Liver (tissue), 9 donors: ENCODE measurements around the gene MYADML2. TPM values are rescaled to one million over a fixed set of nuclear protein-coding genes. Genes with fewer than 3 reads are reported as not detected.

Experiments used
- DNase-seq: peaks from one replicate; pipeline ENCODE4 v3.0.0-alpha.2; 2017; ENCODE audit warnings: low spot score
- H3K27ac ChIP-seq, 2 donors: one replicate each; pipeline ENCODE4 v1.7.0; 2013; ENCODE audit warnings: inconsistent platforms in 2 of 2, low read length in 2 of 2, control low read depth in 1 of 2, low read depth in 1 of 2, mild to moderate bottlenecking in 1 of 2
- H3K27me3 ChIP-seq, 4 donors: one replicate each; pipeline versions ENCODE4 v1.6.1 to v1.7.0; 2013; ENCODE audit warnings: low read length in 3 of 4, inconsistent platforms in 1 of 4, mild to moderate bottlenecking in 1 of 4, moderate library complexity in 1 of 4; ENCODE audit not compliant: control insufficient read depth in 4 of 4, insufficient read depth in 4 of 4
- H3K36me3 ChIP-seq, 4 donors: one replicate each; pipeline versions ENCODE4 v1.6.1 to v1.7.0; 2013; ENCODE audit warnings: low read length in 3 of 4, mild to moderate bottlenecking in 3 of 4, low read depth in 1 of 4, moderate library complexity in 1 of 4; ENCODE audit not compliant: control insufficient read depth in 4 of 4, insufficient read depth in 3 of 4
- H3K4me1 ChIP-seq, 4 donors: one replicate each; pipeline versions ENCODE4 v1.6.1 to v1.7.0; 2013; ENCODE audit warnings: low read length in 3 of 4, mild to moderate bottlenecking in 3 of 4, moderate library complexity in 1 of 4; ENCODE audit not compliant: control insufficient read depth in 4 of 4, insufficient read depth in 4 of 4
- H3K4me3 ChIP-seq, 3 donors: one replicate each; pipeline versions ENCODE4 v1.6.1 to v1.7.0; 2013; ENCODE audit warnings: low read length in 3 of 3, control low read depth in 1 of 3, low read depth in 1 of 3, mild to moderate bottlenecking in 1 of 3
- H3K9ac ChIP-seq, 2 donors: one replicate each; pipeline ENCODE4 v1.7.0; 2013; ENCODE audit warnings: low read length in 2 of 2, mild to moderate bottlenecking in 2 of 2, moderate library complexity in 2 of 2, control low read depth in 1 of 2, low read depth in 1 of 2
- H3K9me3 ChIP-seq, 4 donors: one replicate each; pipeline versions ENCODE4 v1.6.1 to v1.7.0; 2013; ENCODE audit warnings: low read length in 3 of 4; ENCODE audit not compliant: control insufficient read depth in 4 of 4
- EGR1 ChIP-seq, 2 donors: IDR thresholded peaks; 2 replicates each; pipeline ENCODE4 v1.6.1; 2016 to 2018; ENCODE audit warnings: antibody characterized with exemption in 2 of 2, low read depth in 2 of 2
- FOXA1 ChIP-seq: IDR thresholded peaks from 2 replicates; pipeline ENCODE4 v1.6.1; 2016; ENCODE audit warnings: antibody characterized with exemption
- FOXA2 ChIP-seq: IDR thresholded peaks from 2 replicates; pipeline ENCODE4 v1.6.1; 2016; ENCODE audit warnings: antibody characterized with exemption
- GABPA ChIP-seq, 2 donors: IDR thresholded peaks in 1 of 2; conservative IDR thresholded peaks in 1 of 2; 2 replicates each; pipeline ENCODE4 v1.6.1; 2016; ENCODE audit warnings: antibody characterized with exemption in 2 of 2, mild to moderate bottlenecking in 1 of 2, moderate library complexity in 1 of 2
- HNF4A ChIP-seq, 2 donors: conservative IDR thresholded peaks; 2 replicates each; pipeline ENCODE4 v1.6.1; 2016; ENCODE audit warnings: antibody characterized with exemption in 2 of 2, mild to moderate bottlenecking in 2 of 2
- HNF4G ChIP-seq: IDR thresholded peaks from 2 replicates; pipeline ENCODE4 v1.6.1; 2016; ENCODE audit warnings: antibody characterized with exemption
- JUND ChIP-seq, 2 donors: IDR thresholded peaks; 2 replicates each; pipeline ENCODE4 v1.6.1; 2016; ENCODE audit warnings: antibody characterized with exemption in 2 of 2
- MAX ChIP-seq: IDR thresholded peaks from 2 replicates; pipeline ENCODE4 v1.6.1; 2016; ENCODE audit warnings: antibody characterized with exemption
- NR2F2 ChIP-seq: IDR thresholded peaks from 2 replicates; pipeline ENCODE4 v1.6.1; 2016; ENCODE audit warnings: antibody characterized with exemption
- RAD21 ChIP-seq, 2 donors: IDR thresholded peaks; 2 replicates each; pipeline ENCODE4 v1.6.1; 2016; ENCODE audit warnings: antibody characterized with exemption in 2 of 2, mild to moderate bottlenecking in 2 of 2
- RXRA ChIP-seq, 2 donors: IDR thresholded peaks; 2 replicates each; pipeline ENCODE4 v1.6.1; 2017 to 2018; ENCODE audit warnings: antibody characterized with exemption in 2 of 2, mild to moderate bottlenecking in 1 of 2
- SP1 ChIP-seq: IDR thresholded peaks from 2 replicates; pipeline ENCODE4 v1.6.1; 2018; ENCODE audit warnings: antibody characterized with exemption, mild to moderate bottlenecking
- TAF1 ChIP-seq: conservative IDR thresholded peaks from 2 replicates; pipeline ENCODE4 v1.6.1; 2016; ENCODE audit warnings: antibody characterized with exemption, mild to moderate bottlenecking
- YY1 ChIP-seq: IDR thresholded peaks from 2 replicates; pipeline ENCODE4 v1.6.1; 2016; ENCODE audit warnings: antibody characterized with exemption, mild to moderate bottlenecking
- WGBS: extraction: QIAGEN DNeasy Blood & Tissue Kit; methylation state at CpG from one replicate; pipeline ENCODE4 v1.1.7; 2013; 5-methylcytosine and 5-hydroxymethylcytosine counted together
- polyA plus RNA-seq, 2 donors: library from polyadenylated mRNA; stranded (reverse) in 1 of 2; unstranded in 1 of 2; fragments of 200-250 nt in 1 of 2; fragments of >200 nt in 1 of 2; fragmentation: Nextera tagmentation in 1 of 2; extraction: Ambion mirVana in 1 of 2; gene quantifications; one replicate each; pipeline versions ENCODE4 v1.2.1 to v1.2.3, GENCODE V29; 2013 to 2015
- total RNA-seq, 2 donors: library from RNA; depleted of rRNA; stranded (reverse); fragments of >200 nt; gene quantifications; one replicate each; pipeline ENCODE4 v1.2.3, GENCODE V29; 2014
- TF ChIP-seq, protein P1 (sequence below): IDR thresholded peaks from 2 replicates; pipeline ENCODE4 v1.6.1; 2016; ENCODE audit warnings: antibody characterized with exemption
- TF ChIP-seq, protein P2 (sequence below): IDR thresholded peaks from 2 replicates; pipeline ENCODE4 v1.6.1; 2016; ENCODE audit warnings: antibody characterized with exemption
- TF ChIP-seq, protein P3 (sequence below): fragments of 150-350 bp; IDR thresholded peaks from 2 replicates; pipeline ENCODE4 v1.5.1; 2017; ENCODE audit warnings: improper control_type of control experiment, low read depth, low read length; ENCODE audit not compliant: missing input control
- donor health status: healthy.
- donor health status: healthy.
- donor health status: healthy.
- donor health status: healthy.
- donor health status: healthy.

The MYADML2 gene
- total and polyA plus RNA-seq, 4 donors, result not detected

- H3K9ac ChIP-seq, result no peak overlapping the region
- H3K27ac ChIP-seq, result no peak overlapping the region
- peaks cover 30 to 64% (median 48%) of the 10 kb centered on the region in 4 donors for H3K4me1 ChIP-seq
- DNase-seq, result no peak
- peak overlapping the region in 1 of 3 donors; percentile 40 for H3K4me3 ChIP-seq
- TF ChIP-seq EGR1 (IDR thresholded peaks at IDR 0.05; ENCODE audit: low read depth in 2 of 2) (no peak), FOXA1 (no peak), RAD21 (IDR thresholded peaks at IDR 0.05) (no peak), GABPA (IDR thresholded peaks at IDR 0.05 in 1 of 2, conservative IDR thresholded peaks at IDR 0.05 in 1 of 2) (no peak), HNF4G (no peak), JUND (IDR thresholded peaks at IDR 0.05) (no peak), NR2F2 (no peak), SP1 (no peak), YY1 (no peak), MAX (no peak), HNF4A (conservative IDR thresholded peaks at IDR 0.05) (no peak), FOXA2 (no peak)
- TF ChIP-seq, protein P1, sequence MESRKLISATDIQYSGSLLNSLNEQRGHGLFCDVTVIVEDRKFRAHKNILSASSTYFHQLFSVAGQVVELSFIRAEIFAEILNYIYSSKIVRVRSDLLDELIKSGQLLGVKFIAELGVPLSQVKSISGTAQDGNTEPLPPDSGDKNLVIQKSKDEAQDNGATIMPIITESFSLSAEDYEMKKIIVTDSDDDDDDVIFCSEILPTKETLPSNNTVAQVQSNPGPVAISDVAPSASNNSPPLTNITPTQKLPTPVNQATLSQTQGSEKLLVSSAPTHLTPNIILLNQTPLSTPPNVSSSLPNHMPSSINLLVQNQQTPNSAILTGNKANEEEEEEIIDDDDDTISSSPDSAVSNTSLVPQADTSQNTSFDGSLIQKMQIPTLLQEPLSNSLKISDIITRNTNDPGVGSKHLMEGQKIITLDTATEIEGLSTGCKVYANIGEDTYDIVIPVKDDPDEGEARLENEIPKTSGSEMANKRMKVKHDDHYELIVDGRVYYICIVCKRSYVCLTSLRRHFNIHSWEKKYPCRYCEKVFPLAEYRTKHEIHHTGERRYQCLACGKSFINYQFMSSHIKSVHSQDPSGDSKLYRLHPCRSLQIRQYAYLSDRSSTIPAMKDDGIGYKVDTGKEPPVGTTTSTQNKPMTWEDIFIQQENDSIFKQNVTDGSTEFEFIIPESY, result no peak
- H3K9me3 ChIP-seq, result no peaks in the 10 kb centered on the region
- no peaks in the 10 kb centered on the region for H3K27me3 ChIP-seq
- peaks cover 0 to 7% (median 4%) of the 10 kb centered on the region in 4 donors for H3K36me3 ChIP-seq
- 85% methylated on average over 58 of the region's 58 CpGs for WGBS
These were observed 24.3 kb downstream of the MYADML2 start for GRCh38 chr17:81922566-81923301.

GRCh38 chr17:81921996-81922565 is 25.0 kb downstream of the MYADML2 start:
- H3K4me3 ChIP-seq, result peak overlapping the region in 1 of 3 donors; percentile 10
- WGBS, result 94% methylated on average over 23 of the region's 23 CpGs
- H3K9me3 ChIP-seq, result no peaks in the 10 kb centered on the region
- H3K9ac ChIP-seq, result no peak overlapping the region
- peaks cover 0 to 7% (median 4%) of the 10 kb centered on the region in 4 donors for H3K36me3 ChIP-seq
- no peak for TF ChIP-seq JUND (IDR thresholded peaks at IDR 0.05)
- no peak for TF ChIP-seq HNF4G
- TF ChIP-seq, protein P1, result no peak
- TF ChIP-seq SP1, result no peak
- no peak for TF ChIP-seq FOXA1
- TF ChIP-seq HNF4A (conservative IDR thresholded peaks at IDR 0.05), result no peak
- TF ChIP-seq NR2F2, result no peak
- no peak for TF ChIP-seq RXRA (IDR thresholded peaks at IDR 0.05)
- TF ChIP-seq, protein P2, sequence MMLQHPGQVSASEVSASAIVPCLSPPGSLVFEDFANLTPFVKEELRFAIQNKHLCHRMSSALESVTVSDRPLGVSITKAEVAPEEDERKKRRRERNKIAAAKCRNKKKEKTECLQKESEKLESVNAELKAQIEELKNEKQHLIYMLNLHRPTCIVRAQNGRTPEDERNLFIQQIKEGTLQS, result no peak
- no peak for TF ChIP-seq FOXA2
- TF ChIP-seq, protein P3, sequence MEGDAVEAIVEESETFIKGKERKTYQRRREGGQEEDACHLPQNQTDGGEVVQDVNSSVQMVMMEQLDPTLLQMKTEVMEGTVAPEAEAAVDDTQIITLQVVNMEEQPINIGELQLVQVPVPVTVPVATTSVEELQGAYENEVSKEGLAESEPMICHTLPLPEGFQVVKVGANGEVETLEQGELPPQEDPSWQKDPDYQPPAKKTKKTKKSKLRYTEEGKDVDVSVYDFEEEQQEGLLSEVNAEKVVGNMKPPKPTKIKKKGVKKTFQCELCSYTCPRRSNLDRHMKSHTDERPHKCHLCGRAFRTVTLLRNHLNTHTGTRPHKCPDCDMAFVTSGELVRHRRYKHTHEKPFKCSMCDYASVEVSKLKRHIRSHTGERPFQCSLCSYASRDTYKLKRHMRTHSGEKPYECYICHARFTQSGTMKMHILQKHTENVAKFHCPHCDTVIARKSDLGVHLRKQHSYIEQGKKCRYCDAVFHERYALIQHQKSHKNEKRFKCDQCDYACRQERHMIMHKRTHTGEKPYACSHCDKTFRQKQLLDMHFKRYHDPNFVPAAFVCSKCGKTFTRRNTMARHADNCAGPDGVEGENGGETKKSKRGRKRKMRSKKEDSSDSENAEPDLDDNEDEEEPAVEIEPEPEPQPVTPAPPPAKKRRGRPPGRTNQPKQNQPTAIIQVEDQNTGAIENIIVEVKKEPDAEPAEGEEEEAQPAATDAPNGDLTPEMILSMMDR, result no peak
- no peak for TF ChIP-seq MAX
- TF ChIP-seq TAF1, result no peak
- no peak for TF ChIP-seq EGR1 (IDR thresholded peaks at IDR 0.05; ENCODE audit: low read depth in 2 of 2)
- H3K4me1 ChIP-seq, result peaks cover 32 to 70% (median 52%) of the 10 kb centered on the region in 4 donors
- no peak overlapping the region for H3K27ac ChIP-seq
- H3K27me3 ChIP-seq, result no peaks in the 10 kb centered on the region
- DNase-seq, result no peak
